ENCODE measurements around the gene GRID1.

DNA sequence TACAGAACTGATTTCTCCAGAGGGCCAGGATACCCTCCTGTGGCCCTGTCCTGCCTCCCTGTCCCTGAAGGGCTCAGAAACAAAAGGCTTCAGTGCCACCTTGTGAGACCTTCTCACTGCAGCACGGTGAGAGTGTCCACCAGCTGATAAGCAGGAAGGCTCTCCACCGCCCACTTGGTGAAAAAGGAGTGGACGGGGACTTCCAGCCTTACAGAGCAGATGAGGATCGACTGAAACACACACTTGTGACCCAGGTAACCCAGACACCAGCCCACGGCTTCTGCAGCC, 330.1 kb downstream of the GRID1 start:
- no peak for TF ChIP-seq CTCF (IDR thresholded peaks at IDR 0.05)
- TF ChIP-seq ZFX (IDR thresholded peaks at IDR 0.05; ENCODE audit: borderline replicate concordance), result no peak

All from 22Rv1 (cell line).